C4-2B (cell line): ENCODE data around the gene NWD2.

Source experiments
- CTCF ChIP-seq: fragments of 450-650 bp; conservative IDR thresholded peaks from 2 replicates; pipeline ENCODE4 v1.5.1; 2017; ENCODE audit warnings: mild to moderate bottlenecking
- ZFX ChIP-seq: fragments of 450-650 bp; IDR thresholded peaks from 2 replicates; pipeline ENCODE4 v1.6.1; 2017

GRCh38 chr4:37438564-37439279 lies 194.2 kb downstream of the NWD2 start:
- TF ChIP-seq CTCF (no peak), ZFX (no peak)
